ENCODE data around the gene OR6B1.

The OR6B1 gene

GRCh38 chr7:144000020-144000419, at the start of gene OR6B1:
OR6B1 (plus strand) TSS chr7:144000320; CDS start chr7:144003997, 3,677 bp downstream.
- DNase-seq (ENCODE audit: low read depth in 2 of 2), result no peak

- no peak for DNase-seq (ENCODE audit: low read depth in 2 of 2)
These were observed 46.7 kb upstream of the OR6B1 start for GRCh38 chr7:143953421-143953820.

GRCh38 chr7:143954135-143954534, 46.0 kb upstream of the OR6B1 start:
- DNase-seq (ENCODE audit: low read depth in 2 of 2), result no peak

GRCh38 chr7:143954544-143954943, 45.6 kb upstream of the OR6B1 start, which contains the start of gene OR2F1:
OR2F1 (plus strand) TSS chr7:143954844; CDS start chr7:143959971, 5,127 bp downstream.
- DNase-seq (ENCODE audit: low read depth in 2 of 2), result no peak

- DNase-seq (ENCODE audit: low read depth in 2 of 2), result no peak
These were observed 41.3 kb upstream of the OR6B1 start for GRCh38 chr7:143958781-143959180.

- DNase-seq (ENCODE audit: low read depth in 2 of 2), result no peak
These were observed 39.1 kb upstream of the OR6B1 start for GRCh38 chr7:143960813-143961610.

- no peak for DNase-seq (ENCODE audit: low read depth in 2 of 2)
These were observed 34.8 kb upstream of the OR6B1 start for GRCh38 chr7:143965280-143965679.

- DNase-seq (ENCODE audit: low read depth in 2 of 2), result no peak
These were observed 32.7 kb upstream of the OR6B1 start for GRCh38 chr7:143967398-143967797.

- no peak for DNase-seq (ENCODE audit: low read depth in 2 of 2)
These were observed 26.2 kb upstream of the OR6B1 start for GRCh38 chr7:143973870-143974416.

- no peak for DNase-seq (ENCODE audit: low read depth in 2 of 2)
These were observed 25.7 kb upstream of the OR6B1 start for GRCh38 chr7:143974459-143974858.

- DNase-seq (ENCODE audit: low read depth in 2 of 2), result no peak
These were observed 24.5 kb upstream of the OR6B1 start for GRCh38 chr7:143975617-143976016.

- DNase-seq (ENCODE audit: low read depth in 2 of 2), result no peak
These were observed 21.5 kb upstream of the OR6B1 start for GRCh38 chr7:143978585-143978984.

- DNase-seq (ENCODE audit: low read depth in 2 of 2), result no peak
These were observed 20.8 kb upstream of the OR6B1 start for GRCh38 chr7:143979359-143979758.

GRCh38 chr7:143979998-143980397, 20.1 kb upstream of the OR6B1 start:
- DNase-seq (ENCODE audit: low read depth in 2 of 2), result no peak

GRCh38 chr7:143980746-143981510, 19.2 kb upstream of the OR6B1 start:
- no peak for DNase-seq (ENCODE audit: low read depth in 2 of 2)

- no peak for DNase-seq (ENCODE audit: low read depth in 2 of 2)
These were observed 16.2 kb upstream of the OR6B1 start for GRCh38 chr7:143983960-143984359.

GRCh38 chr7:143987513-143987912, 12.6 kb upstream of the OR6B1 start:
- no peak for DNase-seq (ENCODE audit: low read depth in 2 of 2)

- no peak for DNase-seq (ENCODE audit: low read depth in 2 of 2)
These were observed 11.0 kb upstream of the OR6B1 start for GRCh38 chr7:143988976-143989745.

GRCh38 chr7:143992670-143993069, 7.5 kb upstream of the OR6B1 start:
- DNase-seq (ENCODE audit: low read depth in 2 of 2), result no peak

GRCh38 chr7:143993924-143994323, 6.2 kb upstream of the OR6B1 start:
- no peak for DNase-seq (ENCODE audit: low read depth in 2 of 2)

- no peak for DNase-seq (ENCODE audit: low read depth in 2 of 2)
These were observed 1.4 kb downstream of the OR6B1 start for GRCh38 chr7:144001543-144001942.

GRCh38 chr7:144004703-144005102, 4.6 kb downstream of the OR6B1 start:
- DNase-seq (ENCODE audit: low read depth in 2 of 2), result no peak

All from stimulated activated CD4-positive, alpha-beta T cell treated with anti-CD3 and anti-CD28 coated beads, Interleukin-15, amount 100 ng/mL, for 48 hours (primary cell).